Neutrophil (primary cell): ENCODE data around the gene TRAPPC11.

Experiments used
- H3K27ac ChIP-seq: fragments of 200-600 bp; sonication (generic); 2 replicates; pipeline ENCODE4 v1.5.1; 2016; ENCODE audit warnings: mild to moderate bottlenecking, moderate library complexity
- H3K27me3 ChIP-seq: fragments of 200-600 bp; sonication (generic); 2 replicates; pipeline ENCODE4 v1.6.0; 2016; ENCODE audit warnings: mild to moderate bottlenecking
- H3K36me3 ChIP-seq: fragments of 200-600 bp; sonication (generic); 2 replicates; pipeline ENCODE4 v1.5.1; 2017
- H3K4me1 ChIP-seq, 2 experiments: fragments of 200-600 bp in 1 of 2; sonication (generic) in 1 of 2; 1 replicate in 1 of 2; 2 replicates in 1 of 2; pipeline versions ENCODE4 v1.5.1 to v1.6.1; 2013 to 2016; ENCODE audit warnings: low read depth in 1 of 2, low read length in 1 of 2, mild to moderate bottlenecking in 1 of 2, moderate library complexity in 1 of 2; ENCODE audit not compliant: control insufficient read depth in 1 of 2, insufficient read depth in 1 of 2
- H3K4me3 ChIP-seq, 2 experiments: fragments of 200-600 bp in 1 of 2; sonication (generic) in 1 of 2; 1 replicate in 1 of 2; 2 replicates in 1 of 2; pipeline ENCODE4 v1.5.1; 2013 to 2016; ENCODE audit warnings: low read depth in 1 of 2, low read length in 1 of 2, mild to moderate bottlenecking in 1 of 2, moderate library complexity in 1 of 2
- H3K9me3 ChIP-seq: fragments of 200-600 bp; sonication (generic); 2 replicates; pipeline ENCODE4 v1.5.1; 2016
- CTCF ChIP-seq: fragments of 200-600 bp; sonication (generic); IDR thresholded peaks from 2 replicates; pipeline ENCODE4 v1.5.1; 2016; ENCODE audit warnings: antibody characterized with exemption

The TRAPPC11 gene

GRCh38 chr4:183757060-183757459 is 98.0 kb downstream of the TRAPPC11 start:
- no peaks in the 10 kb centered on the region for H3K36me3 ChIP-seq
- H3K27ac ChIP-seq, result no peak overlapping the region
- no peaks in the 10 kb centered on the region for H3K27me3 ChIP-seq
- H3K4me1 ChIP-seq, result peaks cover 0 to 6% of the 10 kb centered on the region in 2 experiments
- H3K9me3 ChIP-seq, result no peaks in the 10 kb centered on the region
- TF ChIP-seq CTCF, result no peak
- no peak overlapping the region for H3K4me3 ChIP-seq

GRCh38 chr4:183758061-183758757 is 99.1 kb downstream of the TRAPPC11 start:
- no peaks in the 10 kb centered on the region for H3K27me3 ChIP-seq
- H3K9me3 ChIP-seq, result no peaks in the 10 kb centered on the region
- H3K4me1 ChIP-seq, result peaks cover 0 to 6% of the 10 kb centered on the region in 2 experiments
- no peak overlapping the region for H3K4me3 ChIP-seq
- TF ChIP-seq CTCF, result no peak
- H3K36me3 ChIP-seq, result no peaks in the 10 kb centered on the region
- H3K27ac ChIP-seq, result no peak overlapping the region

GRCh38 chr4:183758758-183759447 is 99.8 kb downstream of the TRAPPC11 start:
- H3K4me1 ChIP-seq, result peaks cover 0 to 6% of the 10 kb centered on the region in 2 experiments
- no peak overlapping the region for H3K4me3 ChIP-seq
- no peaks in the 10 kb centered on the region for H3K36me3 ChIP-seq
- H3K27ac ChIP-seq, result no peak overlapping the region
- no peak for TF ChIP-seq CTCF
- H3K9me3 ChIP-seq, result no peaks in the 10 kb centered on the region
- H3K27me3 ChIP-seq, result no peaks in the 10 kb centered on the region

- H3K27ac ChIP-seq, result no peak overlapping the region
- H3K27me3 ChIP-seq, result no peaks in the 10 kb centered on the region
- H3K4me3 ChIP-seq, result no peak overlapping the region
- TF ChIP-seq CTCF, result no peak
- H3K4me1 ChIP-seq, result peaks cover 7 to 11% of the 10 kb centered on the region in 2 experiments
- H3K36me3 ChIP-seq, result no peaks in the 10 kb centered on the region
- H3K9me3 ChIP-seq, result no peaks in the 10 kb centered on the region
Measured at GRCh38 chr4:183760326-183760725, 101.2 kb downstream of the TRAPPC11 start.
